CD4-positive, alpha-beta memory T cell (primary cell): Measurements from ENCODE around the gene ANKMY1. TPM values are rescaled to one million over a fixed set of nuclear protein-coding genes. Genes with fewer than 3 reads are reported as not detected.
A peak's percentile ranks its signal among the peaks of the same experiment; 100 is the strongest.

Source experiments
- CTCF ChIA-PET: fragments of 350-600 bp; sonication (Branson Sonifier 250); formaldehyde crosslinking; loops from one replicate; lab custom pipeline; 2021; ENCODE audit warnings: inconsistent platforms; ENCODE audit not compliant: partially characterized antibody; lab: Charles Lee
- POLR2A ChIA-PET: fragments of 350-600 bp; sonication (Branson Sonifier 250); formaldehyde crosslinking; loops from one replicate; lab custom pipeline; 2021; ENCODE audit not compliant: partially characterized antibody; lab: Charles Lee
- DNase-seq, 5 donors: peaks; one replicate each; pipeline versions ENCODE4 v3.0.0 to v3.0.0-alpha.2; 2020 to 2022; ENCODE audit warnings: mixed read lengths in 1 of 5
- H3K27ac ChIP-seq: one replicate; pipeline ENCODE4 v1.7.0; 2013; ENCODE audit warnings: low read depth, low read length
- H3K27me3 ChIP-seq: 2 replicates; pipeline ENCODE4 v1.7.0; 2013; ENCODE audit warnings: mild to moderate bottlenecking, low read length, moderate library complexity; ENCODE audit not compliant: insufficient read depth
- H3K36me3 ChIP-seq: 2 replicates; pipeline ENCODE4 v1.7.0; 2013; ENCODE audit warnings: mild to moderate bottlenecking, low read length, moderate library complexity; ENCODE audit not compliant: insufficient read depth
- H3K4me1 ChIP-seq: 2 replicates; pipeline ENCODE4 v1.7.0; 2013; ENCODE audit warnings: mild to moderate bottlenecking, low read length, moderate library complexity; ENCODE audit not compliant: insufficient read depth
- H3K4me3 ChIP-seq, 2 donors: one replicate each; pipeline ENCODE4 v1.7.0; 2013; ENCODE audit warnings: low read length in 2 of 2, mild to moderate bottlenecking in 1 of 2
- H3K9me3 ChIP-seq, 2 donors: one replicate each; pipeline ENCODE4 v1.7.0; 2013; ENCODE audit warnings: low read length in 2 of 2, control low read depth in 1 of 2; ENCODE audit not compliant: control insufficient read depth in 1 of 2
- H3K27ac Mint-ChIP-seq, 7 donors: one replicate each; pipeline ENCODE4 v1.8.0; 2020 to 2021; ENCODE audit warnings: mixed read lengths in 7 of 7, mild to moderate bottlenecking in 6 of 7, inconsistent platforms in 3 of 7, moderate library complexity in 3 of 7
- H3K27me3 Mint-ChIP-seq, 2 donors: one replicate each; pipeline ENCODE4 v1.8.0; 2020 to 2021; ENCODE audit warnings: mixed read lengths in 2 of 2
- H3K36me3 Mint-ChIP-seq, 2 donors: one replicate each; pipeline ENCODE4 v1.8.0; 2020 to 2021; ENCODE audit warnings: mixed read lengths in 2 of 2, inconsistent platforms in 1 of 2, mild to moderate bottlenecking in 1 of 2
- H3K4me1 Mint-ChIP-seq, 4 donors: one replicate each; pipeline ENCODE4 v1.8.0; 2020 to 2021; ENCODE audit warnings: mixed read lengths in 4 of 4, mild to moderate bottlenecking in 1 of 4
- H3K4me3 Mint-ChIP-seq, 8 donors: one replicate each; pipeline ENCODE4 v1.8.0; 2020 to 2021; ENCODE audit warnings: mixed read lengths in 8 of 8, mild to moderate bottlenecking in 7 of 8, moderate library complexity in 6 of 8, inconsistent platforms in 3 of 8
- H3K9me3 Mint-ChIP-seq, 8 donors: one replicate each; pipeline ENCODE4 v1.8.0; 2020 to 2021; ENCODE audit warnings: mixed read lengths in 8 of 8, mild to moderate bottlenecking in 5 of 8, inconsistent platforms in 3 of 8, moderate library complexity in 1 of 8
- intact Hi-C: fragments of 100-400 bp; cut with micrococcal nuclease; formaldehyde crosslinking; loops from one replicate; pipeline ENCODE4 v1.15.1; 2023
- polyA plus RNA-seq, 2 donors: library from polyadenylated mRNA; unstranded; fragments of 300-500 nt; fragmentation: Illumina TruSeq; gene quantifications; one replicate each; pipeline ENCODE4 v1.2.3, GENCODE V29; 2021
- total RNA-seq, 2 experiments: library from RNA; stranded (reverse); gene quantifications; one replicate each; pipeline ENCODE4 v1.2.3, GENCODE V29; 2021

The ANKMY1 gene
- total and polyA plus RNA-seq, 4 experiments from 2014 or later: 9.4 to 84.8 (median 43.3) TPM

DNA sequence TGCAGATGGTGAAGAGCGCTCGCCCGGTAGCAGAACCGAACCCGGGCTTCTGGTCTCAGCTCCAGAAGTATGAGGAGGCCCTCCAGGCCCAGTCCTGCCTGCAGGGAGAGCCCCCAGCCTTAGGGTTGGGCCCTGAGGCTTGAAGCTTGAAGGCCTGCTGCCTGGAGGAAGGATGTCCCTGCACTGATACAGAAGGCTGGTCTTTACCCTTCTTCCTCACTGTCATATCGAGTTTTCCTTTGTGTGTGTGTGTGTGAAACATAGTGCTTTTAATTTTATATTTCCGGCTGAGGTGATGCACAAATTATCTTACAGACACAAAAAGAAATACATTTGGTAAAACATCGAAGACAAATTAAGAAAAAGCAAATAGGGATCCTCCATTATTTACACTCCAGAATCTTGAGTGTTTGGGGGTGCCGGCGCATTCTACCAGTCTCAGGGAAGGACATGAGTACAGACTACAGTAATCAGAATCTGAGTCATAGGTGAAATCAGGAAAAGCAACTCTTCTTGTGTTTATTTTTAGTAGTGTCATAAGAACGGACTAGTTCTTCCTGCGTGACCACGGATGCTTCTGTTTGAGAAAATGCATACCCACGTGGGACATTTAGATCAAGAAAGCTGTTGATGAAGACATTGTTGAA is 3.7 kb upstream of the ANKMY1 start:
- peaks cover 86% of the 10 kb centered on the region for H3K4me1 ChIP-seq
- Mint-ChIP-seq H3K36me3 (peaks cover 21 to 42% of the 10 kb centered on the region in 2 donors), H3K4me3 (peak overlapping the region; percentile 84 to 91 (median 88)), H3K9me3 (peaks cover 0 to 3% (median 0%) of the 10 kb centered on the region in 8 donors), H3K4me1 (peaks cover 47 to 86% (median 65%) of the 10 kb centered on the region in 4 donors), H3K27ac (peak overlapping the region; percentile 86 to 99 (median 94)), H3K27me3 (no peaks in the 10 kb centered on the region)
- intact Hi-C loops: loop anchor here (1.0 to 10.0 kb wide), 6 partner anchors 25 to 1159 kb away; partner anchors contain the start of genes ATG4B, CAPN10, HDAC4 and HDLBP
- ChIA-PET CTCF (interaction anchor here (1.1 to 3.0 kb wide), 6 partner anchors 11 to 47 kb away, joined by 3 to 13 read pairs (median 8); partner anchors contain the start of gene CAPN10), POLR2A (interaction anchor here (0.8 to 20.6 kb wide), 16 partner anchors 11 to 1140 kb away, joined by 3 to 461 read pairs (median 4); partner anchors contain the start of genes CAPN10, GPR35, ING5 and MTERF4)
- peak in 3 of 5 donors; percentile 17 to 58 (median 33) for DNase-seq
- no peaks in the 10 kb centered on the region for H3K9me3 ChIP-seq
- peak overlapping the region; percentile 86 for H3K27ac ChIP-seq
- H3K27me3 ChIP-seq: no peaks in the 10 kb centered on the region
- peaks cover 8% of the 10 kb centered on the region for H3K36me3 ChIP-seq
- peak overlapping the region; percentile 54 to 90 for H3K4me3 ChIP-seq

DNA sequence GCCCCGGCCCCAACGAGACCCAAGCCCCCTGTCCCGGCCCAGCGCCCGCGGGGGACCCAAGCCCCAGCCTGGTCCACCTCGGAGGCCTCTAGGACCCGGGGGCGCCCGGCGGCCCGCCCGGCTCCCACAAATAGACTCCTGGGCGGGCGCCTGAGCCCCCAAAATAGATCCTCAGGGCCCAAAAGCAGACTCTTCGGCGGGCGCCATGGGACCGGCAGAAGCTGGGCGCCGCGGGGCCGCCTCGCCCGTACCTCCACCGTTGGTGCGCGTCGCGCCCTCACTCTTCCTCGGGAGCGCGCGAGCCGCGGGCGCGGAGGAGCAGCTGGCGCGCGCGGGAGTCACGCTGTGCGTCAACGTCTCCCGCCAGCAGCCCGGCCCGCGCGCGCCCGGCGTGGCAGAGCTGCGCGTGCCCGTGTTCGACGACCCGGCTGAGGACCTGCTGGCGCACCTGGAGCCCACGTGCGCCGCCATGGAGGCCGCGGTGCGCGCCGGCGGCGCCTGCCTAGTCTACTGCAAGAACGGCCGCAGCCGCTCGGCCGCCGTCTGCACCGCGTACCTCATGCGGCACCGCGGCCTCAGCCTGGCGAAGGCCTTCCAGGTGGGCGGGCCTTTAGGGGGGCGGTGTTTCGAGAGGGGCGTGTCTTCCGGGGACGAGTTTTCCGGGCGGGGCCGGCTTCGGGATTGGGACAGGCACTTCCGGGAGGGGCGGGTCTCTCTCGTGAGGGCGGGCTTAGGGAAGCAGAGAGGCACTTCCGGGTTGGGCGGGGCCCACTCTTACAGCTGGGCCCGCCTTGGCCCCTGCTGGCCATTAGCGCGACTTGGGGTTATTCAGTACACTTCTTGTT is 2.9 kb upstream of the ANKMY1 start:
- peak; percentile 99 to 100 (median 99) for DNase-seq
- peaks cover 21 to 39% of the 10 kb centered on the region in 2 donors for H3K36me3 Mint-ChIP-seq
- peaks cover 0 to 3% (median 0%) of the 10 kb centered on the region in 8 donors for H3K9me3 Mint-ChIP-seq
- H3K4me1 ChIP-seq: peaks cover 85% of the 10 kb centered on the region
- H3K27me3 Mint-ChIP-seq: no peaks in the 10 kb centered on the region
- intact Hi-C loops: loop anchor here (1.0 to 10.0 kb wide), 8 partner anchors 8 to 1158 kb away; partner anchors contain the start of genes ATG4B, CAPN10, HDAC4 and HDLBP
- peak overlapping the region; percentile 84 to 91 (median 88) for H3K4me3 Mint-ChIP-seq
- CTCF ChIA-PET: interaction anchor here (1.1 to 2.0 kb wide), 5 partner anchors 12 to 46 kb away, joined by 3 to 13 read pairs (median 7); partner anchors contain the start of gene CAPN10
- no peaks in the 10 kb centered on the region for H3K27me3 ChIP-seq
- peak overlapping the region; percentile 86 to 99 (median 94) for H3K27ac Mint-ChIP-seq
- H3K4me1 Mint-ChIP-seq: peaks cover 47 to 84% (median 67%) of the 10 kb centered on the region in 4 donors
- H3K36me3 ChIP-seq: peaks cover 8% of the 10 kb centered on the region
- POLR2A ChIA-PET: interaction anchor here (0.8 to 20.6 kb wide), 17 partner anchors 10 to 1141 kb away, joined by 3 to 461 read pairs (median 4); partner anchors contain the start of genes ATG4B, CAPN10, GPR35 and ING5
- no peaks in the 10 kb centered on the region for H3K9me3 ChIP-seq
- H3K4me3 ChIP-seq: peak overlapping the region; percentile 54 to 90
- H3K27ac ChIP-seq: peak overlapping the region; percentile 86

DNA sequence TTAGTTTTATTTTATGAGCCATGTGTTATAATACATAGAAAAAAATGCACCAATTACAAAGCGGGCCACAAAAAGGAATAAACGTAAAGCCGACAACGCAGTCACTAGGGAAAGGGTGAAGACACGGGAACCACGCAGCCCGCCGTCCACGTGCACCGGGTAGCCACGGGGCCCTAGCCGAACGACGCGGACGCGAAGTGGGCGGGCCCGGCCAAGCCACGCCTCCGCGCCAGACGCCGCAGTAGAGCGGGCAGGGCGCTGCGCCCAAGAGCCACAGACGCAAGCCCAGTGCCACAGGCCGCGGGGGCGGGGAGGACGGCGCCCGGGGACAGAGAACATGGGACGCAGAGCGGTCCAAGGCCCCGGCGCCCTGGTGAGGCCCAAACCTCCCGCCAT is 2.3 kb upstream of the ANKMY1 start, which contains the start of gene DUSP28:
Gene DUSP28 (plus strand): TSS at position 274 of the 396 bp plus-strand sequence. CDS start 328 bp downstream, outside the sequence.
- H3K36me3 ChIP-seq: peaks cover 8% of the 10 kb centered on the region
- H3K9me3 Mint-ChIP-seq: peaks cover 0 to 3% (median 0%) of the 10 kb centered on the region in 8 donors
- H3K4me1 ChIP-seq: peaks cover 79% of the 10 kb centered on the region
- ChIA-PET POLR2A (interaction anchor here (1.4 to 20.6 kb wide), 7 partner anchors 13 to 1077 kb away, joined by 3 to 461 read pairs (median 13); partner anchors contain the start of genes ATG4B, CAPN10, RNPEPL1 and THAP4), CTCF (interaction anchor here (1.1 to 2.0 kb wide), 5 partner anchors 12 to 46 kb away, joined by 3 to 11 read pairs (median 7); partner anchors contain the start of gene CAPN10)
- no peaks in the 10 kb centered on the region for H3K9me3 ChIP-seq
- peak within 1 kb of the TSS; percentile 84 to 91 (median 88) for H3K4me3 Mint-ChIP-seq
- H3K27ac Mint-ChIP-seq: peak within 1 kb of the TSS; percentile 86 to 99 (median 94)
- H3K4me1 Mint-ChIP-seq: peaks cover 43 to 78% (median 62%) of the 10 kb centered on the region in 4 donors
- no peaks in the 10 kb centered on the region for H3K27me3 ChIP-seq
- peak within 1 kb of the TSS; percentile 54 to 90 for H3K4me3 ChIP-seq
- peak within 1 kb of the TSS; percentile 86 for H3K27ac ChIP-seq
- no peaks in the 10 kb centered on the region for H3K27me3 Mint-ChIP-seq
- peaks cover 18 to 35% of the 10 kb centered on the region in 2 donors for H3K36me3 Mint-ChIP-seq
- intact Hi-C loops: loop anchor here (1.0 to 10.0 kb wide), 7 partner anchors 8 to 1158 kb away; partner anchors contain the start of genes ATG4B, HDAC4, HDLBP and NDUFA10
- DNase-seq: peak; percentile 88 to 92 (median 90)

DNA sequence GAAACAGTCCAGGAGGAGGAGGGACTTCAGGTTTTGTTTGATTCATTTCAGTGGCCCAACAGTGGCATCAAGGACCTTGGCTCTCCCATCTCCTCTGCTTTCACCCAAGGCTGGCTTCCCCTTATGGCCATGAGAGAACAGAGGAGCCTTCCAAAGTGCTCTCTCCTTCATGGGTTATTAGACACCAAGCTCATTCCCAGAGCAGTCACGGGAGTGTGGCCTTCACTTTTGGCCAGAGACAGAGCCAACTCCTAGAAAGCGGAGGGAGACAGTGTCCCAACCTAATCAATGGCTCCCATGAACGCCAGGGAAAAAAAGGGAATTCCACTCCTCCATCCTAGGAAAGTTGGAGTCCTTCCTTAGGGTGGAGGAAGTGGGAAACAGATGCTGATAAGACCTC is 1.5 kb upstream of the ANKMY1 start:
- H3K36me3 ChIP-seq: peaks cover 13% of the 10 kb centered on the region
- H3K4me3 ChIP-seq: peak overlapping the region; percentile 11 to 54
- DNase-seq: no peak
- Mint-ChIP-seq H3K27ac (peak overlapping the region; percentile 67 to 99 (median 91)), H3K27me3 (no peaks in the 10 kb centered on the region), H3K36me3 (peaks cover 10 to 33% of the 10 kb centered on the region in 2 donors), H3K4me3 (peak overlapping the region; percentile 79 to 89 (median 86)), H3K9me3 (peaks cover 0 to 3% (median 0%) of the 10 kb centered on the region in 8 donors), H3K4me1 (peaks cover 36 to 74% (median 54%) of the 10 kb centered on the region in 4 donors)
- ChIA-PET POLR2A (interaction anchor here (12.6 to 20.6 kb wide), 2 partner anchors 14 to 27 kb away, joined by 249 to 461 read pairs; partner anchors contain the start of genes CAPN10 and RNPEPL1), CTCF (interaction anchor here (2.0 to 4.7 kb wide), 3 partner anchors 21 to 45 kb away, joined by 8 to 26 read pairs (median 9); partner anchors contain the start of gene CAPN10)
- H3K4me1 ChIP-seq: peaks cover 71% of the 10 kb centered on the region
- H3K27ac ChIP-seq: peak overlapping the region; percentile 86
- H3K27me3 ChIP-seq: no peaks in the 10 kb centered on the region
- intact Hi-C loops: no loop called here
- no peaks in the 10 kb centered on the region for H3K9me3 ChIP-seq

DNA sequence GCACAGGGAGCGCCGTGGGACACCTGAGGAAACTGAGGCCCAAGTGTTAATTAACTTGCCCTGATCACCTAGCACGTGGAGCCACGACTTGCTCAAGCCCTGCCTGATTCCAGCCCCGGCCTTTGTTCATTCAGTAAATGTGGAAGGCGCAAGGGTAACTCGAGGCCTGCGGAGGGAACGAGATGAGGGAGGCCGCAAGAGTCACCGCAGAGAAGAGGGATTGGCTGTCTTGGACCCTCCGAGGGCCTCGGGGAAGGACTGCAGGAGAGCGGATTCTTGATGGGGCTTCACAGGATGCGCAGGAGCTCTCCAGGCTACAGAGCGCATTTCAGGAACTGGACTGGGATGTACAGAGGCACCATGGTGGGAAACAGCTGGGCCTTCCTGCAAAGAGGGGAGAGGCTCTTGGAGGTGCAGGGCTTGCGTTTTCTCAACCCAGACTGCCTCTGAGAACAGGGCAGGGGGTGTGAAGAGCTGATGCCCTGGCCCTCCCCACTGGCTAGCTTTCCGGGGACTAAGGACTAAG is 511 bp upstream of the ANKMY1 start:
- POLR2A ChIA-PET: interaction anchor here (12.6 to 20.6 kb wide), 2 partner anchors 15 to 28 kb away, joined by 249 to 461 read pairs; partner anchors contain the start of genes CAPN10 and RNPEPL1
- Mint-ChIP-seq H3K27me3 (no peaks in the 10 kb centered on the region), H3K9me3 (peaks cover 0 to 3% (median 0%) of the 10 kb centered on the region in 8 donors), H3K4me3 (peak overlapping the region; percentile 63 to 89 (median 84)), H3K4me1 (peaks cover 29 to 64% (median 46%) of the 10 kb centered on the region in 4 donors), H3K36me3 (peaks cover 10 to 30% of the 10 kb centered on the region in 2 donors), H3K27ac (peak overlapping the region in 5 of 7 donors; percentile 39 to 99 (median 75))
- Histone ChIP-seq H3K36me3 (peaks cover 12% of the 10 kb centered on the region), H3K4me1 (peaks cover 61% of the 10 kb centered on the region), H3K27ac (no peak overlapping the region), H3K9me3 (no peaks in the 10 kb centered on the region), H3K4me3 (no peak overlapping the region), H3K27me3 (no peaks in the 10 kb centered on the region)
- no peak for DNase-seq
- intact Hi-C loops: no loop called here
- CTCF ChIA-PET: interaction anchor here (1.2 to 4.7 kb wide), 4 partner anchors 15 to 44 kb away, joined by 3 to 26 read pairs (median 8); partner anchors contain the start of gene CAPN10
